Measurements from ENCODE around the gene SMU1.

GRCh38 chr9:33030285-33030684, 46.2 kb downstream of the SMU1 start:
- TF ChIP-seq POLR2AphosphoS5 (IDR thresholded peaks at IDR 0.05; ENCODE audit: insufficient read depth, low read depth, low read length) (no peak), CTCF (IDR thresholded peaks at IDR 0.05; ENCODE audit: extremely low read depth in 1 of 2, insufficient read depth in 1 of 2, low read depth in 1 of 2, low read length in 2 of 2) (no peak)

Measured in endothelial cell of umbilical vein (primary cell).